ENCODE measurements around the gene QSOX1.

- TF ChIP-seq CTCF (IDR thresholded peaks at IDR 0.05; ENCODE audit: insufficient read depth, low read length, poor library complexity, severe bottlenecking) (no peak), EZH2phosphoT487 (conservative IDR thresholded peaks at IDR 0.05; ENCODE audit: low read length) (no peak)
Measured at GRCh38 chr1:180198611-180199010, 43.9 kb downstream of the QSOX1 start.

All from SU-DHL-6 (cell line).